HG03520 (cell line): ENCODE results near the gene PRPF38A.
"Not testable (repeated sequence)": the region's sequence is repeated elsewhere in the genome, so short reads cannot be mapped to it uniquely, and the experiment has no call there.

Experiments
- ATAC-seq: cut with Tn5 transposase; IDR thresholded peaks from one replicate; pipeline ENCODE4 v1.9.1; 2021; ENCODE audit warnings: mild to moderate bottlenecking, moderate library complexity; ENCODE audit not compliant: unreplicated experiment

The PRPF38A gene, protein sequence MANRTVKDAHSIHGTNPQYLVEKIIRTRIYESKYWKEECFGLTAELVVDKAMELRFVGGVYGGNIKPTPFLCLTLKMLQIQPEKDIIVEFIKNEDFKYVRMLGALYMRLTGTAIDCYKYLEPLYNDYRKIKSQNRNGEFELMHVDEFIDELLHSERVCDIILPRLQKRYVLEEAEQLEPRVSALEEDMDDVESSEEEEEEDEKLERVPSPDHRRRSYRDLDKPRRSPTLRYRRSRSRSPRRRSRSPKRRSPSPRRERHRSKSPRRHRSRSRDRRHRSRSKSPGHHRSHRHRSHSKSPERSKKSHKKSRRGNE

GRCh38 chr1:52404116-52404974, at the start of gene PRPF38A, which contains the start of gene ORC1:
PRPF38A (plus strand) TSS chr1:52404602; CDS start chr1:52404750, 148 bp downstream.
ORC1 (minus strand) TSS chr1:52404423; CDS start chr1:52402223, 2,200 bp downstream.
- ATAC-seq, result peak; percentile 92

GRCh38 chr1:52355436-52355835, 49.0 kb upstream of the PRPF38A start:
- no peak for ATAC-seq

- ATAC-seq, result no peak
Measured at GRCh38 chr1:52355847-52356505, 48.4 kb upstream of the PRPF38A start.

DNA sequence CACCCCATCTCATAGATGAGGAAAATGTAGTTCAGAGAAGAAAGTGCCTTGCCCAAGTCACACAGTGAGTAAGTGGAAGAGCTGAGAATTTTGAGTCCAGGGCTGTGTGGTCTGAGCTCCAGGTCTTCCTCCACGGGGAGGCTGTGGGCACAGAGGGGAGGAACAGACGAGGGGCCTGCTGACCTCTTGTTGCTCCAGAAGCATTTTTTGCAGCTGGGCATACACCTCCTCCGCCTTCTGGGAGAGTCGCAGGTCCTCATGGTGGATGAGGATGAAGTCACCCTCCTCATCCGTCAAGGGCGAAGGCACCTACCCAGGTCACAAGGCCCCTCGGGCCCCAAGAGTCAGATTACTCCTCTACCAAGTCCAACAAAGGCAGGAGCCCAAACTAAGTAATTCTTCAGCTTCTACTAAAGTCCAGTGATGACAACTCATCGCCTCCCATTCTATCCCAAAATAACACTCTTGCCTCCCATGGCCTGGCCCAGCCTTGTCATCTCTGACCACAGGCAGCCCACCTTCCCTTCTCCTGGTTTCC, 47.5 kb upstream of the PRPF38A start:
- no peak for ATAC-seq

GRCh38 chr1:52357397-52357796, 47.0 kb upstream of the PRPF38A start:
- ATAC-seq, result no peak

- no peak for ATAC-seq
Measured at GRCh38 chr1:52358851-52359497, 45.4 kb upstream of the PRPF38A start.

- no peak for ATAC-seq
Measured at GRCh38 chr1:52359676-52360594, 44.5 kb upstream of the PRPF38A start.

DNA sequence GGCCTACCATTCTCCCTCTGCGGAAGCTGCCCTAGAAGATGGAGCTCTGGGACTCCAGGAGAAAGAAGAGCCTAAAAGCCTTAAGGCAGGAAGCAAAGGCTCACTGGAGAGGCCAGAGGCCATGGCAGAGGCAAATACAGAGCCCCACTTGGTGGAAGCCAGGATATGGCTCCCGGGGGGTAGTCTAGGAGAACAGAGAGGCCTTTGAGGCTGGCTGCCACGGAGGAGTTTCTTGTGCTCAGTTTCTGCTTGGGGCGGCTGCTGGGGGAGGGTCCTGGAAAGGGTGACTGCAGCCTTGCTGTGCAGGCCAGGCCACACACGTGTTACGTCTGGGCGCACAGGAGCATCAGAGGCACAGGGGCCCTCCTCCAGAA, 43.8 kb upstream of the PRPF38A start:
- no peak for ATAC-seq

DNA sequence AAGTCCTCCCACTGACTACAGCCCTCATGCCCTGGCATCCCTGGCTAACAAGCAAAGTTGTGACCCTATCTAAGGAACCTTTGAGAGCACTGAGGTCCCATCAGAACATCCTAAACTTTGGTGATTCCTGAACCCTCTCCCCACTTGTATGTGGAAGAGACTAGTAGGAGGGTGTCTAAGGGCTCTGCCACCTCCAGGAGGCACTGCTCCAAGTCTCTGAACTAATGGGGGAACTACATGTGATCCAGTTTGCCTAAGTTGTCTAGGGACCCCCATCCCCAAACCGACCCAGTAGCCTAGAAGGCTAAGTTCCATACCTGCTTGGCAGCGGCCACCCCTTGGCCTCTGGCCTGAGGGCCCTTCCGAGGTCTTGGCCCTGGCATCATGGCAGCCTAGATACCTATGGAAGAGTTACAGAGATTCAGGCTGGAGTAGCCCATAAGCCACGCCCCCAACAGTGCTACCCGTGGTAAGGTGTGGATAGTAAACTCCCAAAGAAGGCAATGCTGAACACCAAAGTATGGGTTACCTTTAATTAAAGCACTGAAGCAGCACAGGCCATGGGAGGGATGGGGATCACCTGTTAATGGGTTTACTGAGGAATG, 40.1 kb upstream of the PRPF38A start:
- ATAC-seq, result no peak

DNA sequence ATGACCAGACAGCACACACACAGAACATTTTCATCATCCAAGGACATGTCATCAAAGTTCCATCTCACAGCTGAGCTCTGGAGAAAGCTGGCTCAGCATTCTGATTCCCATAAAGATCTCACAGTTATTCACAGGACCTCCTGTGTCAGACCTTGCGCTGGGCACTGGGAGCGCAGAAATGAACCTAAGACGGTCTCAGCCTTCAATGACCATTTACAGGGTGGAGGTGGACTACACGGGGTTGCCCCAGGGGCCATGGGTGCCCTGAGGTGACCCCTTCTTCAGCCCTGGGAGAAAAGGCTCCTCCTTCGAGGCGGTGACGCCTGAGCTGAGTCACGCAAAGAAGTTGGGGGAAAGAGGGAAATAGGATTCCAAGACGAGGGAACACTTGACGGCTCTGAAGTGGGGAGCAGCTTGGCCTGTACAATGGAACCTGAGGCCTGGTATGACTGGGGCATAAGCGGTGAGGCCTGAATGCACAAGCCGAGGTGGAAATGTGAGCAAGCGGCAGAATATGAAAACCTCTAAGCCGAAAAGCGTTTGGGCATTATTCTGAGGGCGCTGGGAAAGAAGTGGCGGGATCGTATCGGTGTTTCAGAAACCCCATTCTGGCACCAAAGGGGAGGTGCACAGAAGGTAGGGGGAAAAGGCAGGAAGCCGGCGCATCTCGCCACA, 39.2 kb upstream of the PRPF38A start:
- ATAC-seq, result no peak

DNA sequence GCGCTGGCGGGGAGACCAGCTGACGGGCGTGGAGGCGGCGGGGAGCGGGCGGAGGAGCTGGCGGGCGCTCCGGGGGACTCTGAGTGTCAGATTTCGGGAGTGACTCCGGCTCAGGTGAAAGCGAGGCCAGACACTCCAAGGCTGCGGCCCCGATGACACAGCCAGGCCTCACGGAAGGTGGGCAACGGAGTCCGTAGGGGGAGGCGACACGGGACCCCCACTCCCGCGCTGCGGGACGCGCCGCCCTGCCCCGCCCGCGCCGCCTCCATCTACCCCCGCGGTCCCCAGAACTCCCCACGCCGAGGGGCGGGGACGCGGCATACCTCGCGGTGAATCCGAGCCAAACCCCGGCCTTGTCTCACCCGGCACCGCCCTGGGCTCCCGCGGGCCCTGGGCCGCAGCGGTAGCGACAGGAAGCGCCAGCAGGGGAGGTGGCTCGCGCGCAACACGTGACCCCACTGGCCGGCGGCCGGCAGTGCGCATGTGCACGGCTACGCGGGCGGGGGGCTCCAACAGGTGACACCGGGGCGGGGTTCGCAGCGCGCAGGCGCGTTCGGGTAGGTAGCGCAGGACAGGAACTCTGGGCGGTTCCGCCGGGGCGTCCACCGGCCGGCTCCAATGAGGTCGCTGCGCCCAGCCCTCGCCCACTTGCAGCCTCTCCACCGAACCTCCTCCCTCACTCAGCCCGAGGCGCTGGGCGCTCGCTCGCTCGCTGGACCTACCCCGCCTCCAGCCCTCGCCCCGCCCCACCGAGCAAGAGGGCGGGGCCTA, 38.5 kb upstream of the PRPF38A start, which contains the start of gene CC2D1B:
Gene CC2D1B, minus strand, starts transcription at position 460 of the 771 bp plus-strand sequence. CDS start 1,585 bp downstream, outside the sequence.
- ATAC-seq, result peak; percentile 94

- ATAC-seq, result no peak
Measured at GRCh38 chr1:52366517-52366827, 37.9 kb upstream of the PRPF38A start.

DNA sequence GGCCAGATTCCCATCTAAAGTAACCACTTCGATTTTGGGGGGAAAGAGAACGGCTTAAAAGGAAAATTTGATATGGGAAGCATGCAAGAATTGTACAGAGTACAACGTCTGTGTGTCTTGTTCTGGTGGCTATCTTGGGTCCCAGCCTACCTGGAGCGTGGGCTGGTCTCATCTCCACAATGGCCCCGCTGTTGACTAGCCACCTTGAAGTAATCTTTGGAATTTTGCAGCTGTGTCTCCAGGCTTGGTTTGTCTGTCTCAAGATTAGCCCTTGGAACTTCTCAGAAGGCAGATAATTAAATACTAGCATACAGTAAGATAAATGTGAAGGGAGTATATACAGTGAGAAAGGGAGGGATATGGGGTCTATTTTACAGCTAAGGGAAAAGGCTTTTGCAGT, 37.1 kb upstream of the PRPF38A start:
- ATAC-seq, result no peak

- no peak for ATAC-seq
Measured at GRCh38 chr1:52368383-52369172, 35.8 kb upstream of the PRPF38A start.

- ATAC-seq, result not testable (repeated sequence)
Measured at GRCh38 chr1:52369851-52370250, 34.6 kb upstream of the PRPF38A start.

GRCh38 chr1:52385376-52385775, 19.0 kb upstream of the PRPF38A start:
- ATAC-seq, result no peak

DNA sequence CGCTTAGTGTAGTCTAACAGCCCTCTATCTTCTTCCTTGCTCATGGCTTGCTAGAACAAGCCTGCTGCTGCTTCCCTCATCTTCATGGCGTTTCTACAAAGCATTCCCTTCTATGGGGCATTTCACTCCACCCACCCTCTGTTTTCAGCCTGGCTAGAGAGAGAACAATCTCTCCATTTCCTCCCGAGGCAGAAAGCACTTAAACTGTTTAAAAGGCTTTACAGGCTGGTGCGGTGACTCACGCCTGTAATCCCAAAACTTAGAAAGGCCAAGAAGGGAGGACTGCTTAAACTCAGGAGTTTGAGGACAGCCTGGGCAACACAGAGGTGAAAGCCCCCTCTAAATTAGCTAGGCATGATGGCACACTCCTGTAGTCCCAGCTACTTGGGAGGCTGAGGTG, 17.9 kb upstream of the PRPF38A start:
- no peak for ATAC-seq
